GM13977 (cell line): ENCODE data around the gene TMEM171.

Experiments
- DNase-seq: peaks from one replicate; pipeline ENCODE4 v3.0.0; 2012; ENCODE audit warnings: low spot score
- in situ Hi-C: fragments of 300-500 bp; cut with MboI; formaldehyde crosslinking; loops from one replicate; pipeline ENCODE4 v1.12.0; 2022; ENCODE audit warnings: low sequenced_read_pairs, low pct_unique_long_range_greater_than_20kb, mixed read lengths, inconsistent platforms; ENCODE audit not compliant: unreplicated experiment
- TF ChIP-seq, protein P1 (sequence below): IDR thresholded peaks from 2 replicates; pipeline ENCODE4 v1.5.1; 2012; ENCODE audit warnings: mild to moderate bottlenecking, control low read depth; ENCODE audit not compliant: insufficient read depth; ENCODE audit errors: extremely low read depth, missing control alignments

Gene TMEM171

DNA sequence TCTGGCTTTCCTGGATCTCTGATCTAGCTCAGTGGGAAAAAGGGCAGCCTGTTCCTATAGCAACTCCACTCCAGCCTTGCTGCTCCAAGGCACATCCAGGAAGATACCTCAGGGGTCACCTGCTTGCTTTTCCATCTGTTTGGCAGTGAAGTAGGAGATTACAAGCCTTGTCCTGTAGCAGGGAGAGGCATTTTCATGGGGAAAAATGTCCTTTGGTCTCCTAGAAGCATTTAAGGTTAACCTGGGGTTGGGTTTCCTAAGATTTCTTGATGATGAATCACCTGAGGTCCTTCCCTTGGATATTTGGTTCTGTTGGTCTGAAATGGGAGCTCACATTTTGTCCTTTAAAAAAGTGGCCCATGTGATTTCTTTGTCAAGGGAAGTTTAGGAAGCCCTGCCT is 51.1 kb downstream of the TMEM171 start:
- in situ Hi-C loops = no loop called here
- TF ChIP-seq, protein P1, sequence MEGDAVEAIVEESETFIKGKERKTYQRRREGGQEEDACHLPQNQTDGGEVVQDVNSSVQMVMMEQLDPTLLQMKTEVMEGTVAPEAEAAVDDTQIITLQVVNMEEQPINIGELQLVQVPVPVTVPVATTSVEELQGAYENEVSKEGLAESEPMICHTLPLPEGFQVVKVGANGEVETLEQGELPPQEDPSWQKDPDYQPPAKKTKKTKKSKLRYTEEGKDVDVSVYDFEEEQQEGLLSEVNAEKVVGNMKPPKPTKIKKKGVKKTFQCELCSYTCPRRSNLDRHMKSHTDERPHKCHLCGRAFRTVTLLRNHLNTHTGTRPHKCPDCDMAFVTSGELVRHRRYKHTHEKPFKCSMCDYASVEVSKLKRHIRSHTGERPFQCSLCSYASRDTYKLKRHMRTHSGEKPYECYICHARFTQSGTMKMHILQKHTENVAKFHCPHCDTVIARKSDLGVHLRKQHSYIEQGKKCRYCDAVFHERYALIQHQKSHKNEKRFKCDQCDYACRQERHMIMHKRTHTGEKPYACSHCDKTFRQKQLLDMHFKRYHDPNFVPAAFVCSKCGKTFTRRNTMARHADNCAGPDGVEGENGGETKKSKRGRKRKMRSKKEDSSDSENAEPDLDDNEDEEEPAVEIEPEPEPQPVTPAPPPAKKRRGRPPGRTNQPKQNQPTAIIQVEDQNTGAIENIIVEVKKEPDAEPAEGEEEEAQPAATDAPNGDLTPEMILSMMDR = no peak

GRCh38 chr5:73172951-73173350 is 52.6 kb downstream of the TMEM171 start, which contains the start of gene TMEM174:
Gene TMEM174, plus strand, starts transcription at chr5:73173193. Its CDS starts 51 bp downstream, at chr5:73173244.
- in situ Hi-C loops = no loop called here
- TF ChIP-seq, protein P1 = no peak
- DNase-seq = no peak

More for the DNA sequence above, 51.1 kb downstream of the TMEM171 start:
- DNase-seq = no peak

GRCh38 chr5:73174100-73174815 is 53.9 kb downstream of the TMEM171 start:
- no peak for DNase-seq
- TF ChIP-seq, protein P1 = no peak
- in situ Hi-C loops = no loop called here

- no peak for DNase-seq
- TF ChIP-seq, protein P1 = no peak
- in situ Hi-C loops = no loop called here
These were observed 55.9 kb downstream of the TMEM171 start for GRCh38 chr5:73176250-73176649.

DNA sequence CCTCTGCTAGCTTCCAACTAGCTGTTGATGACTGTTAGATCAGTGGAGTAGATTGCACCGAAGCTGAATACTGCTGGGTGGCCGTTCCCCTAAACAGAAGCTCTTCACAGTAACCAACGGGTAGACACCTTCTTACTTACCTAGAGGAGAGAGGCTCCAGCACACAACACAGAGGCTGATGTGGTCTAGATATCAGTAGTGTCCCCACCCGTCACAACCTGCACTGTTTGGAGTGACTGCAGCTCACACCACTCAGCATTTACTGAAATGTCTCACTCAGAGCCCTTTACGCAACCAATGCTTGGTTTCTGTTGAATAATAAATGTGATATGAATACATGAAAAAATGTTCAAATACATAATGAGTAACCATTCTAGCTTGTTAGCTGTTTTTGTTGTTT is 57.9 kb downstream of the TMEM171 start:
- in situ Hi-C loops = no loop called here
- TF ChIP-seq, protein P1 = no peak
- DNase-seq = no peak

DNA sequence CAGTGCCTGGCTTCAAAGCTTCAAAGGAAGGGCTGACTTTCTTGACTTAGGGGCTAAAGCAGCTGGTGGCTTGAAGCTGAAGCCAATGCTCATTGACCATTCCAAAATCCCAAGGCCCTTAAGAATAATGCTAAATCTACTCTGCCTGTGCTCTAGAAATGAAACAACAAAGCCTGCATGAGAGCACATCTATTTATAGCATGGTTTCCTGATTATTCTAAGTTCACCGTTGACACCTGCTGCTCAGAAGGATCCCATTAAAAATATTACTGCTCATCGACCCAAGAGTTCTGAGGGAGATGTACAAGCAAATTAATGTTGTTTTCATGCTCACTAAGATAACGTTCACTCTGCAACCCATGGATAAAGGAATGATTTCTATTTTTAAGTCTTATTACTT is 59.4 kb downstream of the TMEM171 start:
- in situ Hi-C loops = no loop called here
- TF ChIP-seq, protein P1 = no peak
- DNase-seq = no peak
